BLaER1 (cell line): ENCODE results near the gene GARIN5A.

Source experiments
- H3K27ac ChIP-seq: shearing (Covaris generic); formaldehyde crosslinking; 2 replicates; pipeline ENCODE4 v1.8.1; 2022
- H3K27me3 ChIP-seq: shearing (Covaris generic); formaldehyde crosslinking; 2 replicates; pipeline ENCODE4 v1.8.1; 2022
- H3K36me3 ChIP-seq: shearing (Covaris generic); formaldehyde crosslinking; 2 replicates; pipeline ENCODE4 v1.8.1; 2022
- H3K4me1 ChIP-seq: shearing (Covaris generic); formaldehyde crosslinking; 2 replicates; pipeline ENCODE4 v1.8.1; 2022
- H3K4me2 ChIP-seq: shearing (Covaris generic); formaldehyde crosslinking; 2 replicates; pipeline ENCODE4 v1.8.1; 2022
- H3K4me3 ChIP-seq: shearing (Covaris generic); formaldehyde crosslinking; 2 replicates; pipeline ENCODE4 v1.8.1; 2022
- H3K9ac ChIP-seq: shearing (Covaris generic); formaldehyde crosslinking; 2 replicates; pipeline ENCODE4 v1.8.1; 2022
- H3K9me3 ChIP-seq: shearing (Covaris generic); formaldehyde crosslinking; 2 replicates; pipeline ENCODE4 v1.8.1; 2022
- H4K20me1 ChIP-seq: shearing (Covaris generic); formaldehyde crosslinking; 2 replicates; pipeline ENCODE4 v1.8.1; 2022
- Cebpa-rat ChIP-seq: shearing (Covaris generic); IDR thresholded peaks from 2 replicates; pipeline ENCODE4 v1.8.1; 2022

Gene GARIN5A

DNA sequence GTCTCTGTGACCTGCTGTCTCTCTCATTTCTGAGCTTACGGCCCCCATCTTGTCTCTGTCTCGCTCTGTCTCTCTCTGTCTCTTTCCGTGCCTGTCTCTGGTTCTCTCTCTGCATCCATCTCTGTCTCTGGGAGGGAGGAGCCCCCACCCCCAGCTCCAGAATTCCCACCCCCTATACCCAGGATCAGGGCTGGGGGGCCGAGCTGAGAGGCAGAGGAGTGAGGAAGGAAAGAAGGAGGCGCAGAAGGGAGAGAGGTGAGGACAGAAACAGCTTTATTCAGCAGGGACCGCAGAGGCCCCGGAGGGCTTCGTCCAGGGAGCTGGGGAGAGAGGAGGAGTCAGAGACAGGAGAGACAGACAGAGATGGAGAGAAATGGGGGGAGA is 20.4 kb upstream of the GARIN5A start:
- Histone ChIP-seq H3K27ac (no peak overlapping the region), H3K4me3 (no peak overlapping the region), H4K20me1 (no peaks in the 10 kb centered on the region), H3K36me3 (no peaks in the 10 kb centered on the region), H3K4me1 (peaks cover 36% of the 10 kb centered on the region), H3K4me2 (no peak overlapping the region), H3K9ac (no peak overlapping the region), H3K27me3 (peaks cover 7% of the 10 kb centered on the region; the same call in 1 of the 2 replicates), H3K9me3 (no peaks in the 10 kb centered on the region)
- no peak for TF ChIP-seq Cebpa-rat

- H3K4me1 ChIP-seq: peaks cover 36% of the 10 kb centered on the region
- H3K4me2 ChIP-seq: no peak overlapping the region
- no peak for TF ChIP-seq Cebpa-rat
- no peak overlapping the region for H3K4me3 ChIP-seq
- H3K9ac ChIP-seq: no peak overlapping the region
- peaks cover 10% of the 10 kb centered on the region; the same call in 1 of the 2 replicates for H3K27me3 ChIP-seq
- H3K36me3 ChIP-seq: no peaks in the 10 kb centered on the region
- no peak overlapping the region for H3K27ac ChIP-seq
- H3K9me3 ChIP-seq: no peaks in the 10 kb centered on the region
- H4K20me1 ChIP-seq: no peaks in the 10 kb centered on the region
Observed at GRCh38 chr19:50496189-50497021, 19.8 kb upstream of the GARIN5A start.

- Histone ChIP-seq H3K27me3 (peaks cover 10% of the 10 kb centered on the region; the same call in 1 of the 2 replicates), H3K4me1 (peaks cover 25% of the 10 kb centered on the region), H4K20me1 (no peaks in the 10 kb centered on the region), H3K4me3 (no peak overlapping the region), H3K4me2 (no peak overlapping the region), H3K9ac (no peak overlapping the region), H3K36me3 (no peaks in the 10 kb centered on the region), H3K9me3 (no peaks in the 10 kb centered on the region), H3K27ac (no peak overlapping the region)
- TF ChIP-seq Cebpa-rat: no peak
Observed at GRCh38 chr19:50495020-50495531, 18.4 kb upstream of the GARIN5A start.

- TF ChIP-seq Cebpa-rat: no peak
- Histone ChIP-seq H3K4me1 (peaks cover 21% of the 10 kb centered on the region), H3K27ac (no peak overlapping the region), H3K4me3 (no peak overlapping the region), H3K27me3 (peaks cover 10% of the 10 kb centered on the region; the same call in 1 of the 2 replicates), H3K9me3 (no peaks in the 10 kb centered on the region), H3K9ac (no peak overlapping the region), H3K4me2 (no peak overlapping the region), H3K36me3 (no peaks in the 10 kb centered on the region), H4K20me1 (no peaks in the 10 kb centered on the region)
Observed at GRCh38 chr19:50494186-50495019, 17.8 kb upstream of the GARIN5A start.

DNA sequence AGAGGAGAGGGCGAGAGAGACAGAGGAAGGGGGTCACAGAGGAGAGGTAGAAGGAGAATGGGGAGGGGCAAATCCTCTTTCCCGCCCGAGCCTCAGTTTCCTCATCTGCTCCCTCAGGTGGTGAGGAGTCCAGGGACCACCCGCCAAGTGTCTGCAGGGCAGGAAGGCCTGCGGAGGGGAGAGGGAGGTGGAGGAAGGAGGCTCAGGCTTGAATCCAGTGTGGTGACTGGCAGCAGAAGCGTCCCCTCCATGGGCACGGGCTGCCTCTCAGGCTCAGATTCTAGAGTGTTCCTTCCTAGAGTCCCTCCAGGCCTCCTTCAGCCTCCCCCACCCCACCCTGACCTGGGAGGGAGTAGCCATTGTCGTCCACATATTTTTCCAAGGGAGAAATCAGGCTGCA is 16.5 kb upstream of the GARIN5A start:
- no peaks in the 10 kb centered on the region for H3K9me3 ChIP-seq
- no peaks in the 10 kb centered on the region for H4K20me1 ChIP-seq
- no peak overlapping the region for H3K4me3 ChIP-seq
- no peak for TF ChIP-seq Cebpa-rat
- H3K9ac ChIP-seq: no peak overlapping the region
- no peaks in the 10 kb centered on the region for H3K36me3 ChIP-seq
- H3K27me3 ChIP-seq: peaks cover 10% of the 10 kb centered on the region; the same call in 1 of the 2 replicates
- H3K4me1 ChIP-seq: peaks cover 28% of the 10 kb centered on the region
- no peak overlapping the region for H3K27ac ChIP-seq
- H3K4me2 ChIP-seq: no peak overlapping the region

DNA sequence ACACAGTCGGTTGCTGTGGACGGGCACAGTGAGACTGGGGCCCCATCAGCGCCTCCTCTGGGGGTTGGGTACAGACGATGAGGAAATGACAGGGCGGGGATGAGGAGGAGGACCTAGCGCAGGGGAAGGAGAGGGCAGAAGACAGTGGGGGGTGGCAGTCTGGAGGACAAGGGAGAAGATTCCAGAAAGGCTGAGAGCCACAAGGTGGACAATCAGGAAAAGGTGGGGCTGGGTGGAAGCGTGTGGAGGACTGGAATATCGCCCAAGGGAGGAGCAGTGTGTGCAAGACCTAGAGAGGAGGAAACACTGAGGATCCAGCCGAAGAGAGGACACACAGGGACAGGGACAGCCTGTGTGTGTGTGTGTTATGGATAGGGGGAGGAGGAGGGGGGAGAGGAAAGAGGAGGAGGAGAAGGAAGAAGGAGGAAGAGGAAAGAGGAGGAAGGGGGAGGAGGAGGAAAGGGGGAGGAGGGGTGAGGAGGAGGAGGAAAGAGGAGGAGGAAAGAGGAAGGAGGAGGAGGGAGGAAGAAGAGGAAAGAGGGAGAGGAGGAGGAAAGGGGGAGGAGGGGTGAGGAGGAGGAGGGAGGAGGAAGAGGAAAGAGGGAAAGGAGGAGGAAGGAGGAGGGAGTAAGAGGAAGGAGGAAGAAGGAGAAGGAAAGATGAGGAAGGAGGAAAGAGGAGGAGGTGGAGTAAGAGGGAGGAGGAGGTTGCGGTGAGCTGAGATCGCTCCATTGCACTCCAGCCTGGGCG is 15.8 kb upstream of the GARIN5A start:
- Histone ChIP-seq H3K4me3 (no peak overlapping the region), H4K20me1 (no peaks in the 10 kb centered on the region), H3K27ac (peak overlapping the region; percentile 30; the same call in 1 of the 2 replicates), H3K4me1 (peaks cover 35% of the 10 kb centered on the region), H3K9me3 (no peaks in the 10 kb centered on the region), H3K27me3 (peaks cover 10% of the 10 kb centered on the region; the same call in 1 of the 2 replicates), H3K36me3 (no peaks in the 10 kb centered on the region), H3K4me2 (peak overlapping the region; percentile 80), H3K9ac (no peak overlapping the region)
- TF ChIP-seq Cebpa-rat: no peak

GRCh38 chr19:50490991-50491472 is 14.4 kb upstream of the GARIN5A start:
- Histone ChIP-seq H3K36me3 (no peaks in the 10 kb centered on the region), H3K4me3 (no peak overlapping the region), H3K27ac (no peak overlapping the region), H3K27me3 (peaks cover 10% of the 10 kb centered on the region; the same call in 1 of the 2 replicates), H3K4me2 (no peak overlapping the region), H3K9me3 (peaks cover 11% of the 10 kb centered on the region; the same call in 1 of the 2 replicates), H3K9ac (no peak overlapping the region), H4K20me1 (no peaks in the 10 kb centered on the region), H3K4me1 (peaks cover 39% of the 10 kb centered on the region)
- TF ChIP-seq Cebpa-rat: no peak

DNA sequence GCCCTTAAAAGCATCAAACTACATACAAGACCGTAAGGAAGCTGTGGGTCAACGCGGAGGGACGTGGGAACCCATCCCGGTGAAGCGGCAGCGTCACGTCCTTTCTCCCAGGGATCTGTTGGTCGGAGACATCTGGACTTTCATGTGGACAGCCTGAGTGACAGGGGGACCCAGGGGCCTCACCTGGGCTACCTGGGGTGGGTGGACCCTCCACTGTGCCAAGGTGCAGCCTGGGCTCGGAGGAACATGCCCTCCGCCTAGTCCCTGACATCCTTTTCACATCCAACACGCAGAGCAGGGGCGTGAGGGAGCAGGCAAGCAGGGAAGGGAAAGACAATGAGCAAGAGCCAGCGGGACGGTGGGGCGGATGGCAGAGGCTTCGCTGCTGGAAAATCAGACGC is 13.8 kb upstream of the GARIN5A start:
- peaks cover 10% of the 10 kb centered on the region; the same call in 1 of the 2 replicates for H3K27me3 ChIP-seq
- H3K9ac ChIP-seq: no peak overlapping the region
- H4K20me1 ChIP-seq: no peaks in the 10 kb centered on the region
- H3K9me3 ChIP-seq: peaks cover 11% of the 10 kb centered on the region; the same call in 1 of the 2 replicates
- no peak overlapping the region for H3K4me3 ChIP-seq
- no peak overlapping the region for H3K4me2 ChIP-seq
- no peaks in the 10 kb centered on the region for H3K36me3 ChIP-seq
- no peak overlapping the region for H3K27ac ChIP-seq
- no peak for TF ChIP-seq Cebpa-rat
- peaks cover 39% of the 10 kb centered on the region for H3K4me1 ChIP-seq

DNA sequence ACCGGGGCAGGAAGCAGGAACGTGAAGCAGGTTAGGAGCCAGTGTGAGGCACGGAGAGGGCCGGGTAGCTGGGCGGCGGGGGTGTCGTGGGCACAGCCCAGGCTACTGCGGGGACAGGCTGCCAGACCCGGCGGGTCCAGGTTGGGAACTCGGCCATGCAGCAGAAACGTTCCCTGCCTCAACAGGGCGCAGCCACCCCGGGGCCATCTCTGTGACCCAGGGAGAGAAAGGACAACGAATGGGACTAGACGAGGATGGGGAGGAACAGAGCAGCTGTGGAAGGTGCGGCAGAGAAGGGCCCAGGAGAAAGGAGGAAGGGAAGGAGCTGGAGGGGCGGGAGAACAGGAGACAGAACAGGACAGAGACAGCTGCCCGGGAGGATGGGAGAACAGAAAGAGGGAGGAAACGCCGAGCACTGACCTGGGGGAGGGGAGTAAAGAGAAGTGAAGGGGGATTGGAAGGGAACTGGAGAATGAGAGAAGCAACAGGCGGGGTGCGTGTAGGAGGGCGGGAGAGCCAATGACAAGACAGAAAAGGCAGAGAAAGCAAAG is 12.9 kb upstream of the GARIN5A start:
- H3K36me3 ChIP-seq: no peaks in the 10 kb centered on the region
- no peaks in the 10 kb centered on the region for H4K20me1 ChIP-seq
- no peak overlapping the region for H3K4me3 ChIP-seq
- H3K27me3 ChIP-seq: peaks cover 10% of the 10 kb centered on the region; the same call in 1 of the 2 replicates
- no peak overlapping the region for H3K27ac ChIP-seq
- TF ChIP-seq Cebpa-rat: no peak
- H3K4me2 ChIP-seq: peak overlapping the region; percentile 66
- no peak overlapping the region for H3K9ac ChIP-seq
- H3K9me3 ChIP-seq: peaks cover 11% of the 10 kb centered on the region; the same call in 1 of the 2 replicates
- H3K4me1 ChIP-seq: peaks cover 47% of the 10 kb centered on the region
